Activated T-cell treated with anti-CD3 and anti-CD28 coated beads for 4 hours (primary cell): Measurements from ENCODE around the gene GAS2.

ENCODE experiments used
- DNase-seq: peaks from one replicate; pipeline ENCODE4 v3.0.0-alpha.2; 2020

Gene GAS2

GRCh38 chr11:22730319-22730718 lies 63.9 kb downstream of the GAS2 start:
- DNase-seq, result no peak

- no peak for DNase-seq
These were observed 66.2 kb downstream of the GAS2 start for GRCh38 chr11:22732588-22732987.

- DNase-seq, result no peak
These were observed 67.3 kb downstream of the GAS2 start for GRCh38 chr11:22733475-22734248.

- DNase-seq, result no peak
These were observed 68.4 kb downstream of the GAS2 start for GRCh38 chr11:22734628-22735345.

- DNase-seq, result no peak
These were observed 75.8 kb downstream of the GAS2 start for GRCh38 chr11:22742157-22742613.

DNA sequence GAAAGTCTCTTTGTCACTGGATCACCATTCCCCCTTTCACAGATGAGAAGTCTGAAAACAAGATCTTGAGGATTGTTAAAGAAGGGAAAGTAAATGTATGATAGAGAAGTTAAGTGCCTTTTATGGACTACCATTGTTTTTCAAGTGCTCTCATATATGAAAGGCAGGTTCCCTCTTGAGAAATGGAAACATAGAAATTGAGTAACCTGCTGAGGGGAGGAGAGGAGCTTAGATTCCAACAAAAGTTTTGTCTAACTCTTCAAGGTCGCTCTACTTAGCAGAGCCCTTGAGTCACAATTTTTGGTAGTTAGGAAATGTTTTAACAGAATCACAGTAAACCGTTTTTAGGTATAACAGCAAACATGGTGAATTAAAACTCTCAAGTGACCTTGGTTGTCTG lies 83.1 kb downstream of the GAS2 start:
- DNase-seq, result no peak

GRCh38 chr11:22752908-22753310 lies 86.5 kb downstream of the GAS2 start:
- DNase-seq, result no peak

DNA sequence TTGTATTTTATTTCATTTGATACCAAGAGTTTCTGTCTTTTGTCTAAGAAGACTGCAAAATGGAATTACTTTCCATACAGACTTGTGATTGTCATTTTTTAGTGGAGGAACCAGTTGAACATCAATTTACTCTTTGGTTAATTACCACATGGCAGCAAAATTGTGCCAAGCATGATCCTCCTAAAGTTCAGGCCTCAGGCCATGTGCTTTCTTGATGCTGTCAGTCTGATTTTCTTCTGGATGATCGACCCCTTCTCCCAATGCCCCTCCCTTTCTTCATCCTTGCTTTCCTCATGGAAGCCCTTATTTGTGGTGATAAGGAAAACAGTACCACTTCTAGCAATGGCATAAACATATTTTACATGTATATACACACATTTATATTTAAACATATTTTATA lies 87.0 kb downstream of the GAS2 start:
- no peak for DNase-seq

GRCh38 chr11:22761066-22761465 lies 94.7 kb downstream of the GAS2 start:
- DNase-seq, result no peak

GRCh38 chr11:22763166-22763565 lies 96.8 kb downstream of the GAS2 start:
- DNase-seq, result no peak

GRCh38 chr11:22764735-22765134 lies 98.3 kb downstream of the GAS2 start:
- no peak for DNase-seq

DNA sequence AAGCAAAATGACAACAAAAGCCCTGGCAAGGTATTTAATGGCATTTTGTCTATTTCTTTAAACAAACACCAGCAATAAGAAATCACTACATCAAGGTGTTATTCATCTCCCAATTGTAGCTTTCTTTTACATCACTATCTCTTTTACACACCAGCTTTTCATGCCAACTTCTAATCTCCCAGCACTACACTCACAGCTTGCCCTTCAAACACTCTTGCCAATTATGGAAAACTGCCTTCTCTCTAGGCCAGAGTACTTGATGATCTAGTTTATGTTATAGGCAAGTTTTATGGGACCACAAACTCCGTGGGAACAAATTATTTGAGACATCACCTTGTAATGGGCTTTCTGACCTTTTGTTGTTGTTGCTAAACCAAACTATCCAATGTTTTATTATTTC lies 101.9 kb downstream of the GAS2 start:
- no peak for DNase-seq

DNA sequence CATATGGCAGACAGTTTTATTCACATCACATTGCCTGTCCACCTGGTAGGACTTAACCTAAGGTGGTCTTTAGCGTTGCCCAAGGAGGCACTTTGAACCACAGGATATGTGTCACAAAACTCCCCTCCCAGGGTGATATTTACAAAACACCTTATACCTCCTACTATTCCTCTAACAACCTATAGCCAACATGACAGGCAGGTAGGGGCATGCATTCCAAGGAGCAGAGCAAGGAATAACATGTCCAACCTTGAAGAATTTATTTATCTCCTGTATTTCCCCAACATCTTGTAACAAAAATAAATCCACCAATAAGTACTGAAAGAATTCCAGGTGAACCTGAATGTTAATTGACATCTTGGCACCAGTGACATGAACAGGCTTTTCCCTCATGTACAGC lies 102.7 kb downstream of the GAS2 start:
- no peak for DNase-seq

DNA sequence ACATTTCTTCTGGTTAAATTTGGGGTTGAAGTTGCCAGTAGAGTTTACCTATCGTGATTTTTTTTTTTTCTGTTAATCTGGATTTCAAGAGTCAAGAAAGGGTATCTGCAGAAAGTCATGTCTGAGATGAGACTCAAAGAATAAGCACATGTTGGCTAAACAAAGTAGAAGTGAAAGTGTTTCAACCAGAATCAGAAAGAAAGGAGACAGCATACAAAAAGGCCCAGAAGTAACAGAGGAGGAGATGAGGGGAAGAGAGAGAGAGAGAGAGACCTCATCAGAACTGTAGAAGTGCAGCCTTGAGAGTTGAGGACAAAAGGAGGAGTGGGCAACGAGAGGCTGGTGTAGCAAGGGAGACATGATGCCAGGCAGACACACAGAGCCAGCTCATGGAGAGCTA lies 108.3 kb downstream of the GAS2 start:
- no peak for DNase-seq

DNA sequence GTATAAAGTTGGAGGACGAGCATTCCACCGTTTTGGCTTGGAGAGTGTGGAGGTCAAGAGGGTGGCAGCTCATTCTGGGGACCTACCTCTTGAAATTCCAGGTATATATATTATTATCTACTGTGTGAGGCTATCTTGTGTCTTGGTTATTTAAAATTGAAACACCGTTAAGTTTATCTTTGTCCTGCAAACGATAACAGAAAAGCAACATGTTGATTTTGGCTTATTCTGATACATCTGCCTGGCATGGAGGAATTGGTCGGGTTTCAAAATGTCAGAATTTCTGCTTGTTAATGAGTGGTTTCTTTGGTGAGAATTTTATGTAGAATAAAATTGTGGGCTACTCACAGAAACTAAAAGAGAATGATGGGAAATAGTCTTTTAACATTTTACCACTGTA lies 108.8 kb downstream of the GAS2 start:
- DNase-seq, result no peak

DNA sequence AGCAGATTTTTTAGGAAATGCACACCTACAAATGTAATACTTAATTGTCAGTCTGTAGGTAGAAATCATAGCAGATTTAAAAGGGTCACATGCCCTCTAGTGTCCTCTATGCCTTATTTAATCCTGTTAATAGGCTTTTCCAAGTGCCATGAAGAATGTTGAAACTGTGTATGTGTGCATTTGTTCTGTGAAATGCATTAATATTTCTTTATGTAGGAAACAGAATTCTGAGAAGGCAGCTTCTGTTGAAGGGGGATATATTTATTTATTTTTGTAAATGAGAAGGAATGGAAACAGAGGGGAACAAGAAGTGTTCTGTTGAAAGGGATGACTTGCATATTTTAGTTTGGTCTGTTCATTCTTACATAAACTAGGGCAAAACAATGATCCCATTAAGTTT lies 112.2 kb downstream of the GAS2 start:
- DNase-seq, result no peak

DNA sequence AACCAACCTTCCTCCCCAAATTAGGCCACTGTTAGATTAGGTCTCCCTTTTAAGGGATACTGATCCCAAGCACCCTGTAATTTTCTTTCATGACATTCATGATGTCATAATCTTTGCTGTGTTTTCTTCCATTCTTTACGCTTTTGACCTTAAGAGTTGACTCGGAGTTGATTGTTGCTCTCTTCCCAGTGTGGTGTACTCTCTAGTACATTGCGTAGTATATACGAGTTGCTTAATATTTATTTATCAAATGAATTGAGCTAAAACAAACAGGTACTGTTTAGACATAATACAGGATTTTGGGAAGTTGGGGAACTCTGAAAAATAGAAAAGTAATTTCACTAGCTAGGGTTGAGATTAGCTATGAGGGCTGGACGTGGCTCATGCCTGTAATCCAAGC lies 113.4 kb downstream of the GAS2 start:
- DNase-seq, result no peak

DNA sequence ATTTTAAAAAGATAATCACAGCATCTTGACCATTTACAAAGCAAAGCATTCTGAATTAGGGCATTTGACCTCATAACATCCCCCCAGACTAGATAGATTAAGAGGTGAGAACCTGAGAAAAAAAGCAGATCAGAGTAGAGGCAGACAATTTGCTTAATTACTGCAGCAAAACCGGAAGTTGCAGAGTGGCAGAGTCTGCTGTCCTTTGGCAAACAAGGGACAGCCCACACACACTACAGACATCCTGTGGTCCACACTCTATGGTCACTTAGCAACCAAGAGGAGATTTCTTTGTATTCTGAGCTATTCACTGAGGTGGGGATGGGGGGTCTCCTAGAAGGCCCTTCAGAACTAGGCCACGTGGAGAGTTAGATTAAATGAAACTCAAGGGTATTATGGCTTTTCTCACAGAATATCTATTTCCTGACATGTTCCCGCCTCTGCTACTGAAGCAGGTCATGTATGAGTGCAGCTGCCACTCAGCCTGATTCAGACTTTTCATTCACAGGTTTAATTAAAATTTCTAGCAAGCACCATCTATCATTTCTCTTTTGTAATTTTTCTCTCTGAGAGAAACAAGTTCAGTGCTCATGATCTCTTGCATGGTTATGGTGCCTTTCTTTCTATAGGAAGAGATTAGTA lies 114.7 kb downstream of the GAS2 start:
- no peak for DNase-seq

DNA sequence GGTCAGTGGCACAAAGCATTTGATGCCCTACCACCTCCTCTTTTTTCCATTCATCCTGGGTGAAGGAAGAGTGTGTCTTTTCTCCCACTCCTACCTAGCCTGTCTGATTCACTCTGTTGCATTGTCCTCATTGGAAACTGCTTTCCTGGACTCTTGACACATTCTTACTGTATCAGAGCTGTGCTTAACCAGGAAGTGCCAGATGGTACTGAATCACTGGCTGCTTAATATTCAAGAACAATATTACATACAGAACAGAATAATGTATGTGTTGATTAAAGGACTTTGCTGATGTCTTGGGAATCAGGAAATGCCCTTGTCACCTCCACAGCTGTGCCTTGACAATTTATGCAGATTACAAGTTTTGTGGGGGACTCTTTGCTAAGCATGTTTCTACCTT lies 118.8 kb downstream of the GAS2 start:
- no peak for DNase-seq

- no peak for DNase-seq
These were observed 120.1 kb downstream of the GAS2 start for GRCh38 chr11:22786475-22786874.

- DNase-seq, result no peak
These were observed 120.6 kb downstream of the GAS2 start for GRCh38 chr11:22787055-22787454.

DNA sequence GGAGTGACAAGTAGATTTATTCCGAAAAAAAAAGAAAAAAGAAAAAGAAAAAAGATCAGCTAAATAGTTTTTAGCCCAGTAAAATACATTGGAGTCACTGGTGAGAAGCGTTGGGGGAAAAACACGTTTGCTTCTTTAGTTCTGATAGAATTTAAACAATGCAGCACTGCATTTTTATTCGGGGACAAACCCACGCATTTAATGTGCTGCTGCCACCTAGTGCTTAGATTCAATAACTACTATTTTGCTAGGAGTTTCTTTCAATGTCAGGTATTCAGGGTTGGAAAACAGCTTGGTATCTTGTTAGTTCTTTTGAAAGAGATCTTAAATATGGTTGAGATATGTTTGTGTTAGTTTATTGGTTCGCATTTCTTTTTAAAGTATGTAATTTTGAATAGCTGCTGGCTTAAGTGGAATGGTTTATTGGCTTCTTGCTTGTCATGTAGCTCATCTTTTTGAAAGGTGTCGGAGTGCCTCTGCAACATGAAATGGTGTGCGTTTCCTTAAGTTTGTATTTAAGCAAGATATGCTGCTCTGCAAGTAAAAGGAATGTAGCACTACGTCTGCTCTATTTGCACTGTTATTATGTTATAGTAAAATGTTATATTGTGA lies 121.2 kb downstream of the GAS2 start:
- peak; percentile 5 for DNase-seq

- no peak for DNase-seq
These were observed 126.1 kb downstream of the GAS2 start for GRCh38 chr11:22792497-22792896.

GRCh38 chr11:22795914-22796313 lies 129.5 kb downstream of the GAS2 start:
- DNase-seq, result no peak
